T1000 (cell line): Measurements from ENCODE around the gene HBA1.
"Not testable (repeated sequence)": the region's sequence is repeated elsewhere in the genome, so short reads cannot be mapped to it uniquely, and the experiment has no call there.

Experiments
- DNase-seq: peaks from one replicate; lab custom pipeline; 2025; ENCODE audit warnings: mixed read lengths; lab: John Stamatoyannopoulos, UW

Gene HBA1

DNA sequence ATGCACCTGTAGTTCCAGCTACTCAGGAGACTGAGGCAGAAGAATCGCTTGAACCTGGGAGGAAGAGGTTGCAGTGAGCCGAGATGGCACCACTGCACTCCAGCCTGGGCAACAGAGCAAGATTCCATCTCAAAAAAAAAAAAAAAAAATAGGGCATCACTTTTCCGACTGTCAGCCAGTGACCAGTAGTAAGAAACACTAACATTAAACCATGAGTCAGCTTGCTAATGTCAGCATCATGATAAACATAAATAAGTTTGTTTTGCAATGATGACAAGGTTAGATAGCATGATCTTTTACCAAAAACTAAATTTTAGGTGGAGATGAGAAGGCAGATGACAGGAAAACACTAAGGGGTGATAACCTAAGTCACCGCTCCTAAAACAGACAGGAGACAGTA is 32.9 kb downstream of the HBA1 start:
- DNase-seq = not testable (repeated sequence)

DNA sequence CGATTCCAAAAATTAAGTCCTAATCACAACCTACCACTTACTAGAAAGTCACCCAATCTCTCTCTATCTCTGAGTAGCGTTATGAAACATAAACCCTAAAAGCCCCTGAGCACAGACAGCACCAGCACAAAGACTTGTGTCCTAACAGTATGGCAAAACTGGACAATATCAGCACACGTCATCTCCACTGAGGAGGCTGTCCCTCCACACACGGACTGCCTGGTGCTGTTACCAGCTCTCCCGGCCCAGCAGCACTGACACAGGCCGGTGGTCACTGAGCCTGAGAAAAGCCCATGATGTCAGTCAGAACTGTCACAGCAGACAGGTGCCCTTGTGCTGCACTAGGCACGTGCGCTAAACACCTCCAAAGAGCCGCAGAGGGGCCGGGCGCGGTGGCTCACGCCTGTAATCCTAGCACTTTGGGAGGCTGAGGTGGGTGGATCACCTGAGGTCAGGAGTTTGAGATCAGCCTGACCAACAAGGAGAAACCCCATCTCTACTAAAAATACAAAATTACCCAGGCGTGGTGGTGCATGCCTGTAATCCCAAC is 35.2 kb downstream of the HBA1 start:
- DNase-seq = not testable (repeated sequence)

DNA sequence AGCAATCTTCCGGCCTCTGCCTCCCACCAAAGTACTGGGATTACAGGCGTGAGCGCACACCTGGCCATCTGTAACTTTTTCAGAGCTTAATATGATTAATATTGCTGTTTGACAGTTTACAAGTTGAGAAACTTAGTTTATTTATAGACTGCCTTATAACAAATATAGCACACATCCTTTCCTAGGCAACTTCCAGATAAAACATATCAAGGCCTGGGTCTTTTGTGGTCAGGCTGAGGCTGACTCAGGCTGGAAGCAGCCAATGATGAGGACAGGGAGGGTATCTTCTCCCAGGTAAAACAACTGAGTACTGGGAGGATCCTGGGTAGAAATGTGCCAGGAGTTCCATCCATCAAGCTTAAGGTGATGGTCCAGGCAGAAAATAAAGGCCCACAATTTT is 36.5 kb downstream of the HBA1 start:
- DNase-seq = no peak

DNA sequence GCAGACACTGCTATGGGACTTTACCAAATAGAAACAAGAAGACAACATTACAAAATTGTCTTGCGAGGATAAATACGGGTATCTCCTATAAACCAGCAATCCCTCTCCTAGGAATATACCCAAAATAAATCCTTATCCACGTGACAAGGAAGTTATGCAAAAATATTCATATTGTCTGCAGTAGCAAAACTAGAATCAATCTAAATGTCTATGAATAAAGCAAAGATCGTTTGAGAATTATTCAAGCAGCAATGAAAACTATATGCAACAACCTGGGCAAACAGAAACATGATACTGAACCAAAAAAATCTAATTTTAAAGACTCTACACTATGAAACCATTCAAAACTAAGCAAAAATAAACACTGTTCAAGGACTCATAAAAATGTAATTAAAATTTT is 43.5 kb downstream of the HBA1 start:
- DNase-seq = no peak
